GM15510 (cell line): Measurements from ENCODE around the gene DGUOK.

Source experiments
- POLR2A ChIP-seq: IDR thresholded peaks from 3 replicates; pipeline ENCODE4 v1.6.1; 2011; ENCODE audit warnings: borderline replicate concordance; ENCODE audit not compliant: insufficient read length; ENCODE audit errors: extremely low read depth

Gene DGUOK

GRCh38 chr2:74002505-74003421, 76.1 kb downstream of the DGUOK start:
- TF ChIP-seq POLR2A: peak; percentile 33

- TF ChIP-seq POLR2A: no peak
Observed at GRCh38 chr2:74003494-74004211, 77.0 kb downstream of the DGUOK start.

- no peak for TF ChIP-seq POLR2A
Observed at GRCh38 chr2:74004212-74005182, 77.8 kb downstream of the DGUOK start.

GRCh38 chr2:74005786-74006185, 79.1 kb downstream of the DGUOK start:
- no peak for TF ChIP-seq POLR2A

- no peak for TF ChIP-seq POLR2A
Observed at GRCh38 chr2:74006459-74006858, 79.8 kb downstream of the DGUOK start.

GRCh38 chr2:74007121-74007520, 80.4 kb downstream of the DGUOK start:
- no peak for TF ChIP-seq POLR2A

GRCh38 chr2:74007711-74008110, 81.0 kb downstream of the DGUOK start:
- TF ChIP-seq POLR2A: no peak
